ENCODE results near the gene KIR3DL3.

DNA sequence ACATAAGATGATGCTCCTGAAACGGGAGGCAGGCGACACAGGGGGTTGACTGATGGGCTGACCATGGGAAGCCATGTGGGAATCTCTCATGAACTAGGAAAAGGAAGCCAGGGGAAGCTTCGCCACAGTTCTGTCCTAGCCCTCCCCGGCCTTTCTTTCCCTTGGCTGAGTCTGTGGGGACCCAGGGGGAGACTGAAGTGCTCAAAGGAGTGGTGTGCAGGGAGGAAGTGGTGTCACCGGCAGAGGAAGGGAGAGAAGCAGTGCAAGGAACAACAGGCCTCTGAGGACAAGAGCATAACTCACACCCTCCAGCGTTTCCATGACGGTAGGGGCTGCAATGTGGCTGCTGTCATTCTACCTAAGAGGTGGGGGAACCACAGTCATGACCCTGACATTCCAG lies 1.1 kb downstream of the KIR3DL3 start:
- TF ChIP-seq POLR2AphosphoS5 (IDR thresholded peaks at IDR 0.05) (no peak), POLR2A (IDR thresholded peaks at IDR 0.05; ENCODE audit: low read depth) (no peak)
- TF ChIP-seq, protein P1, sequence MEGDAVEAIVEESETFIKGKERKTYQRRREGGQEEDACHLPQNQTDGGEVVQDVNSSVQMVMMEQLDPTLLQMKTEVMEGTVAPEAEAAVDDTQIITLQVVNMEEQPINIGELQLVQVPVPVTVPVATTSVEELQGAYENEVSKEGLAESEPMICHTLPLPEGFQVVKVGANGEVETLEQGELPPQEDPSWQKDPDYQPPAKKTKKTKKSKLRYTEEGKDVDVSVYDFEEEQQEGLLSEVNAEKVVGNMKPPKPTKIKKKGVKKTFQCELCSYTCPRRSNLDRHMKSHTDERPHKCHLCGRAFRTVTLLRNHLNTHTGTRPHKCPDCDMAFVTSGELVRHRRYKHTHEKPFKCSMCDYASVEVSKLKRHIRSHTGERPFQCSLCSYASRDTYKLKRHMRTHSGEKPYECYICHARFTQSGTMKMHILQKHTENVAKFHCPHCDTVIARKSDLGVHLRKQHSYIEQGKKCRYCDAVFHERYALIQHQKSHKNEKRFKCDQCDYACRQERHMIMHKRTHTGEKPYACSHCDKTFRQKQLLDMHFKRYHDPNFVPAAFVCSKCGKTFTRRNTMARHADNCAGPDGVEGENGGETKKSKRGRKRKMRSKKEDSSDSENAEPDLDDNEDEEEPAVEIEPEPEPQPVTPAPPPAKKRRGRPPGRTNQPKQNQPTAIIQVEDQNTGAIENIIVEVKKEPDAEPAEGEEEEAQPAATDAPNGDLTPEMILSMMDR (IDR thresholded peaks at IDR 0.05) = no peak

Measured in esophagus muscularis mucosa (tissue), 3 donors.